ENCODE data around the gene DOK3. TPM values are rescaled to one million over a fixed set of nuclear protein-coding genes. Genes with fewer than 3 reads are reported as not detected.

DOK3 gene
- total and polyA plus RNA-seq, 4 experiments from 2014 or later: 0.69 to 3.9 (median 3.7) TPM; not detected in 1

DNA sequence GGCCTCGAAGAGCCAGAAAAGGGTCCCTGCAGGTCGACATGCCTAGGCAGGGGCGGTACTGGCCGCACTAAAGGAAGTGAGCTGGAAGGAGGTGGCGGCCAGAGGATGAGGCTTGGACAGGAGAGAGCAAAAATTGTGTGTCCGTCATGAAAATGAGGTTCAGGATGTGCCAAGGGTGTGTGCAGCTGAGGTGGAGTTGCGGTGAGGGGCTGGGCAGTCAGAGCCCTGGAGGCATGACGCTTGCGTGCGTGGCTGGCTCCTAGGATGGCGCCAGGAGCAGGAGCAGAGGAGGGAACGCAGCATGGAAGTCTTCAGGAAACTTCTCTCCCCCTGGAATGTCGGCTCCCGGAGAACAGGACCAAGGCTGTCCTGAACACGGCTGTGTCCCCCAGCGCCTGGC is 6.7 kb downstream of the DOK3 start:
- H3K4me3 Mint-ChIP-seq: no peak overlapping the region
- Histone ChIP-seq H3K9me3 (ENCODE audit: control insufficient read depth in 1 of 2, low read length in 2 of 2) (no peaks in the 10 kb centered on the region), H3K27ac (ENCODE audit: low read depth, low read length) (no peak overlapping the region), H3K4me1 (ENCODE audit: insufficient read depth, low read length) (peaks cover 5% of the 10 kb centered on the region), H3K27me3 (ENCODE audit: insufficient read depth, low read length) (no peaks in the 10 kb centered on the region), H3K36me3 (ENCODE audit: insufficient read depth, low read length) (no peaks in the 10 kb centered on the region), H3K4me3 (ENCODE audit: low read length in 2 of 2) (no peak overlapping the region)
- H3K27ac Mint-ChIP-seq: peak overlapping the region in 1 of 7 donors; percentile 35
- intact Hi-C loops (cut with micrococcal nuclease): no loop called here
- no peaks in the 10 kb centered on the region for H3K9me3 Mint-ChIP-seq
- H3K4me1 Mint-ChIP-seq: peaks cover 7 to 16% (median 10%) of the 10 kb centered on the region in 4 donors
- no peak for DNase-seq
- CTCF ChIA-PET (ENCODE audit: partially characterized antibody): interaction anchor here (1.1 to 7.9 kb wide), 8 partner anchors 10 to 388 kb away, joined by 3 to 110 read pairs (median 14); no protein-coding TSS in a partner anchor
- POLR2A ChIA-PET (ENCODE audit: partially characterized antibody): interaction anchor here (1.4 to 2.9 kb wide), 2 partner anchors 48 to 113 kb away, joined by 4 to 14 read pairs; no protein-coding TSS in a partner anchor
- H3K27me3 Mint-ChIP-seq: no peaks in the 10 kb centered on the region
- H3K36me3 Mint-ChIP-seq: no peaks in the 10 kb centered on the region

DNA sequence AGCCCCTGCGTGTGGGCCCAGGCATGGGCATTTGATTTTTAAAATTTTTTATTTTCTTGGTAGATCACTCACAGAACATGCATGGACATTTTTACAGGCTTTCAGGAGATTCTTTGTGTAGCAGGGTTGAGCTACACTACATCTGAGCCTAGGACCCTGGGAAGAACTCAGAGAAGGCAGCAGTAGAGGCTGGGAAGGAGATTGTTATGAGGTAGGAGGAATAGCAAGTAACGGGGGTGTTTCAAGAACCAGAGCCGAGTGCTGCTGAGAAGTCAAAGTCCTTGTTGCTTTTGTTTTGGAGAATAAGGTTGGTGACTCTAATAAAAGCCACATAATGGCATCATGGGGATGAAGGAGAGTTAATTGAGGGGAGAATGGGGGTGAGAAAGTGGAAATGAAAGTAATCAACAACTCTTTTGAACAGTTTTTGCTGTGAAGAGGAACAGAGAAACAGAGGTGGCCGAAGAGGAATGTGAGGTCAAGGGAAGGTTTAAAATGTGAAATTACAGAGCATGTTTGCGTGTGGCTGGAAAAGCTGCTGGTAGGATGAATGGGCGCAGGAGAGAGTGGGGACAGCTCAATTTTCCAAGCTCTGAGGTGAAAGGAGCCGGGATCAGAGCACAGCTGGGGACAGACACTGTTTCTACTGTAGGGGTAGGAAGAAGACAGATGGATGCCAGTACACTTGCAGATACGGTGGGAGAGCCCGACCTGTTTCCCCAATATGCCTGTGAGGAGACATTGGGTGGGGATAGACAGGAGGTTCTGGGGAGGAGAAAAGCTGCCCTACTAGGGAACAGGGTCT is 7.5 kb downstream of the DOK3 start:
- intact Hi-C loops (cut with micrococcal nuclease): loop anchor here (1.0 to 2.0 kb wide), 3 partner anchors 112 to 193 kb away; no protein-coding TSS in a partner anchor
- Mint-ChIP-seq H3K4me3 (no peak overlapping the region), H3K36me3 (no peaks in the 10 kb centered on the region), H3K27ac (no peak overlapping the region), H3K27me3 (no peaks in the 10 kb centered on the region), H3K9me3 (no peaks in the 10 kb centered on the region), H3K4me1 (peaks cover 8 to 19% (median 14%) of the 10 kb centered on the region in 4 donors)
- Histone ChIP-seq H3K27ac (ENCODE audit: low read depth, low read length) (no peak overlapping the region), H3K9me3 (ENCODE audit: control insufficient read depth in 1 of 2, low read length in 2 of 2) (no peaks in the 10 kb centered on the region), H3K27me3 (ENCODE audit: insufficient read depth, low read length) (no peaks in the 10 kb centered on the region), H3K36me3 (ENCODE audit: insufficient read depth, low read length) (no peaks in the 10 kb centered on the region), H3K4me1 (ENCODE audit: insufficient read depth, low read length) (peaks cover 6% of the 10 kb centered on the region), H3K4me3 (ENCODE audit: low read length in 2 of 2) (no peak overlapping the region)
- POLR2A ChIA-PET (ENCODE audit: partially characterized antibody): interaction anchor here (2.1 to 2.9 kb wide), 3 partner anchors 47 to 112 kb away, joined by 8 to 14 read pairs (median 12); no protein-coding TSS in a partner anchor
- CTCF ChIA-PET (ENCODE audit: partially characterized antibody): interaction anchor here (0.7 to 7.9 kb wide), 32 partner anchors 9 to 388 kb away, joined by 3 to 110 read pairs (median 6); partner anchors contain the start of genes DDX41 and SLC34A1
- no peak for DNase-seq

DNA sequence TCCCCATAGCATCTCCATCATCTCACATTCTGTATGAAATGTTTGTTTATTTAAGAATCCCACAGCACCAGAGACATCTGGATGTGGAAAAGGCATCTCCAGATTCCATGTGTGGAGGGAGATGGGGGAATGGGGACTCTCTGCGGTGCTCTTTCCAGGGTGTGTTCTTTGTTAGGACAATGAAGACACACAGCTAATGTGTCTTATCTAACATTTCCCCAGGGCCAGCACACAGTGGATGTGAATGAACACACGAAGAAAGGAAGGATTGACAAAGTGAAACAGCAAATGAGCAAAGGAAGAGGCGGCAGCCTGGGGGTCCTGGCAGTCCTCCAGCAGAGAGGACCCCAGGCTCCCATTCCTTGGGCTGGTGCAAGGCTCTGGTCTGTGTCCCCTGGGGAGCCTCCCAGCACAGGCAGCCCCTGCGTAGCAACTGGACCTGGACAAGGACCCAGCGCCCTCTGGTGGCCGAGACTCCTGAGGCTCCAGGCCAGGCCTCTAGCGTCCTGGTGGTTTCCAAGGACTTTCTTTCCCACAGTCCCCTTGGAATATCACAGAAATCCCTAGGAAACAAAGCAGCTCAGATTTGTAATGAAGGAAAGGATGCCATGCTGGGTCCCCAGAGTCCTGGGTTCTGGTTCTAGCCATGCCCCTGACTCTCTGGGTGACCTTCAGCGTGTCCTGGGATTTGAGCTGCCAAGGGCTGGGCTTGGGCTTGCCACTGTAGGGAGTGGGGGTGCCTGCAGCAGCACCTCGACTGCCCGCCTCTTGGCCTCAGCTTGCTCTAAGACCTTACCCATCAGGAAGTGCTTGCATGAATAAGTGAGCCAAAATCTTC is 8.7 kb downstream of the DOK3 start:
- Mint-ChIP-seq H3K4me1 (peaks cover 8 to 25% (median 16%) of the 10 kb centered on the region in 4 donors), H3K36me3 (no peaks in the 10 kb centered on the region), H3K27ac (peak overlapping the region in 3 of 7 donors; percentile 7 to 59 (median 52)), H3K9me3 (no peaks in the 10 kb centered on the region), H3K27me3 (no peaks in the 10 kb centered on the region), H3K4me3 (peak overlapping the region in 2 of 8 donors; percentile 1 to 39)
- Histone ChIP-seq H3K4me3 (ENCODE audit: low read length in 2 of 2) (no peak overlapping the region), H3K36me3 (ENCODE audit: insufficient read depth, low read length) (no peaks in the 10 kb centered on the region), H3K9me3 (ENCODE audit: control insufficient read depth in 1 of 2, low read length in 2 of 2) (no peaks in the 10 kb centered on the region), H3K27me3 (ENCODE audit: insufficient read depth, low read length) (no peaks in the 10 kb centered on the region), H3K27ac (ENCODE audit: low read depth, low read length) (no peak overlapping the region), H3K4me1 (ENCODE audit: insufficient read depth, low read length) (peaks cover 6% of the 10 kb centered on the region)
- intact Hi-C loops (cut with micrococcal nuclease): loop anchor here (1.0 to 2.0 kb wide), 3 partner anchors 111 to 192 kb away; no protein-coding TSS in a partner anchor
- peak; percentile 69 to 77 (median 74) for DNase-seq
- ChIA-PET POLR2A (ENCODE audit: partially characterized antibody) (interaction anchor here (1.0 to 2.9 kb wide), 5 partner anchors 15 to 192 kb away, joined by 3 to 14 read pairs (median 8); partner anchors contain the start of gene DDX41), CTCF (ENCODE audit: partially characterized antibody) (interaction anchor here (0.6 to 7.9 kb wide), 36 partner anchors 8 to 719 kb away, joined by 3 to 110 read pairs (median 4); partner anchors contain the start of genes DDX41 and SLC34A1)

DNA sequence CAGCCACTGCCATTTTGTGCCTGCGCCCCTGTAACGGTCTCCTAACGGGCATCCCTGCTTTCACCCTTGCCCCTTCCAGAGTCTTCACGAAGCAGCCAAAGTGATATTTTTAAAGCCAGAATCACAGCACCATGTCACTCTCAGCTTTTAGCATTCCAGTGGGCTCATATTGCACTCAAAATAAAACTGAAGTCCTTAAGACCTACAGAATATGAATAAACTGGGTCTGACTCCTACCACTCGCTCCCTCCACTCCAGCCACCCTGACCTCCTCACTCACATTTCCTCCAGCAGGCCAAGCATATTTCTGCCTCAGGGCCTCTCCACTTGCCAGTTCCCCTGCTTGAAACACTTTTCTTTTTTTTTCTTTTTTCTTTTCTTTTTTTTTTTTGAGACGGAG is 9.8 kb downstream of the DOK3 start:
- H3K36me3 Mint-ChIP-seq: no peaks in the 10 kb centered on the region
- intact Hi-C loops (cut with micrococcal nuclease): loop anchor here (2.0 kb wide), 1 partner anchor 191 kb away; no protein-coding TSS in a partner anchor
- no peaks in the 10 kb centered on the region for H3K36me3 ChIP-seq (ENCODE audit: insufficient read depth, low read length)
- no peak overlapping the region for H3K4me3 ChIP-seq (ENCODE audit: low read length in 2 of 2)
- POLR2A ChIA-PET (ENCODE audit: partially characterized antibody): interaction anchor here (1.9 to 2.9 kb wide), 3 partner anchors 16 to 110 kb away, joined by 7 to 14 read pairs (median 12); partner anchors contain the start of gene DDX41
- no peak overlapping the region for H3K27ac ChIP-seq (ENCODE audit: low read depth, low read length)
- H3K9me3 ChIP-seq (ENCODE audit: control insufficient read depth in 1 of 2, low read length in 2 of 2): no peaks in the 10 kb centered on the region
- DNase-seq: no peak
- peak overlapping the region in 1 of 7 donors; percentile 24 for H3K27ac Mint-ChIP-seq
- peak overlapping the region in 4 of 8 donors; percentile 3 to 68 (median 46) for H3K4me3 Mint-ChIP-seq
- CTCF ChIA-PET (ENCODE audit: partially characterized antibody): interaction anchor here (1.1 to 7.9 kb wide), 10 partner anchors 16 to 190 kb away, joined by 3 to 110 read pairs (median 17); partner anchors contain the start of gene DDX41
- H3K9me3 Mint-ChIP-seq: no peaks in the 10 kb centered on the region
- no peaks in the 10 kb centered on the region for H3K27me3 ChIP-seq (ENCODE audit: insufficient read depth, low read length)
- peaks cover 8 to 26% (median 18%) of the 10 kb centered on the region in 4 donors for H3K4me1 Mint-ChIP-seq
- peaks cover 6% of the 10 kb centered on the region for H3K4me1 ChIP-seq (ENCODE audit: insufficient read depth, low read length)
- no peaks in the 10 kb centered on the region for H3K27me3 Mint-ChIP-seq

DNA sequence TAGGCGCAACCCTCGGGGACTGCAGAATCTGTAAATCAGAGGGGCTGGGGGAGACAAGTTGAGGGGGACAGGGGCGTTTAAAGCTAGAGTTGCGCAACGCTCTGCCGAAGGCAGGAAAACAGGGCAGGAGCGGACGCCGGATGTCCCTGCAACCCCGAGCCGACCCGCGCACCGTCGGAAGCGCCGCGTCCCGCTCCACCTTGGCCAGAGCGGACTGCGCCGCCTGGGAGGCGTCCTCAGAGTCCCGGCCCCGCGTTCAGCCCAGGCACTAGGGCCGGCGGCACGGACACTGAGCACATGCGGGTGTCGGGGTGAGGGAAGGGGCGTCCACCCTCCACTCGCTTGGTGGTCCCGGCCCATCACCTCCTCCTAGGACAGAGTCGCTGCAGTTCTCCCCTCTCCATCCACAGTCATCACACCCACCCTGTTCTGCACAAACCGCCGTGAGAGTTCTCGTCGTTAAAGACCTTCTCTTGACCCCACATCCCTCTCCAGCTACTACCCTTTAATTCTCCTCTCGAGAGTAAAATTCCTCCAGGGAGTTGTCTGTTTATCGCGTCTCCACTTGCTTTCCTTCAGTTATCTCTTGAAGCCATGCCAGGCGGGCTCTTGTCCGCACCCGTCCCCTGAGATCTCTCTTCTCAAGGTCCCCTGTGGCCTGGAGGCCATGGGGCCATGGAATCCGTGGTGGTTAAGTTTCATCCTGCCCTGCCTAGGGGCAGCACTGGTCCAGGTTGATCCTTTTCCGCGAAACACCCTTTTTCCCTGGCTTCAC is 11.4 kb downstream of the DOK3 start:
- Histone ChIP-seq H3K4me1 (ENCODE audit: insufficient read depth, low read length) (peaks cover 11% of the 10 kb centered on the region), H3K36me3 (ENCODE audit: insufficient read depth, low read length) (no peaks in the 10 kb centered on the region), H3K27me3 (ENCODE audit: insufficient read depth, low read length) (no peaks in the 10 kb centered on the region), H3K9me3 (ENCODE audit: control insufficient read depth in 1 of 2, low read length in 2 of 2) (no peaks in the 10 kb centered on the region), H3K27ac (ENCODE audit: low read depth, low read length) (peak overlapping the region; percentile 49), H3K4me3 (ENCODE audit: low read length in 2 of 2) (peak overlapping the region; percentile 65 to 75)
- Mint-ChIP-seq H3K4me3 (peak overlapping the region; percentile 84 to 93 (median 88)), H3K27me3 (no peaks in the 10 kb centered on the region), H3K9me3 (no peaks in the 10 kb centered on the region), H3K27ac (peak overlapping the region; percentile 57 to 92 (median 85)), H3K36me3 (no peaks in the 10 kb centered on the region), H3K4me1 (peaks cover 8 to 26% (median 18%) of the 10 kb centered on the region in 4 donors)
- intact Hi-C loops (cut with micrococcal nuclease): no loop called here
- no peak for DNase-seq
- CTCF ChIA-PET (ENCODE audit: partially characterized antibody): interaction anchor here (0.6 to 7.9 kb wide), 15 partner anchors 8 to 222 kb away, joined by 3 to 110 read pairs (median 3); no protein-coding TSS in a partner anchor
- POLR2A ChIA-PET (ENCODE audit: partially characterized antibody): interaction anchor here (0.6 to 2.2 kb wide), 11 partner anchors 18 to 195 kb away, joined by 3 to 19 read pairs (median 4); partner anchors contain the start of genes DDX41, GRK6, PRELID1 and PRR7
